ENCODE data around the gene GNG2. TPM values are rescaled to one million over a fixed set of nuclear protein-coding genes. Genes with fewer than 3 reads are reported as not detected.

The GNG2 gene
- total RNA-seq, result 1 to 10 TPM; 3.6 to 8.1 (median 7.2) TPM

DNA sequence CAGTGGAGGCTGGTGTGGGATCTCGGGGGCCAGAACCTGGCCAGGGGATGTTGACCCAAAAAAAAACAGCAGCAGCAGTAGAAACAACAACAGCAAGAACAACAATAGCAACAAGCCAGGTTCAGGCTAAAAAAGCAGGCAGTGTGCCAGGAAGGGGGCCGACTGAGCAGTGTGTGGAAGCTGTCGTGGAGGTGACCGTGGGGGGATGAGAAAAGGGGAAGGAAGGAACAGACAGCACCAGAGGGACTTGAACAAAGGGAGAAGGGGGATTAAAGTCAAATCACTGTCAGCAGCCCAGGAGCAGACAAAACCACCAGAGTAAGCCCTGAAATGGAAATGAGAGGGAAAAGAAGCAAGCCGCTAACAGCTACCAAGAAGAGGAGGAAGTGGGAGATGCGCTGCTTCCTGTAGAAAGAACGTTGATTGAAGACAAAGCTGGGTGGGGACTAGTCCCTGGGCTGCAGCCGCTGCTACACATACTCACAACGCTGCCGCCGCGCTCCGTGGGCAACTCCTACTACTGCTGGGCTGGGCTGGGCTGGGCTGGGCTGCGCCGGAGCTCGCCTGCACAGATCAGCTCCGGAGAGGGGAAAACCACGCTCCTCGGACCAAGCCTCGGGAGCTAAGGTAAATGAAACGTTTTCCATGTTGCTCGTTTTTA lies at the start of gene GNG2:
Gene GNG2 (plus strand): TSS at position 449 of the 661 bp plus-strand sequence. CDS start 90,067 bp downstream, outside the sequence.
- Histone ChIP-seq H3K4me3 (peak within 1 kb of the TSS; percentile 47), H3K27me3 (no peaks in the 10 kb centered on the region), H3K9me3 (no peaks in the 10 kb centered on the region), H3K36me3 (no peaks in the 10 kb centered on the region), H3K4me1 (peaks cover 25% of the 10 kb centered on the region), H3K27ac (peak within 1 kb of the TSS; percentile 67)
- WGBS, result 6% methylated on average over 22 of the region's 22 CpGs
- DNase-seq (ENCODE audit: low spot score in 2 of 2), result peak; percentile 85 to 92
- TF ChIP-seq POLR2A (IDR thresholded peaks at IDR 0.05), result peak in 1 of 2 donors; percentile 70
- TF ChIP-seq POLR2AphosphoS5 (IDR thresholded peaks at IDR 0.05), result no peak
- TF ChIP-seq EP300 (IDR thresholded peaks at IDR 0.05), result no peak
- TF ChIP-seq, protein P1, sequence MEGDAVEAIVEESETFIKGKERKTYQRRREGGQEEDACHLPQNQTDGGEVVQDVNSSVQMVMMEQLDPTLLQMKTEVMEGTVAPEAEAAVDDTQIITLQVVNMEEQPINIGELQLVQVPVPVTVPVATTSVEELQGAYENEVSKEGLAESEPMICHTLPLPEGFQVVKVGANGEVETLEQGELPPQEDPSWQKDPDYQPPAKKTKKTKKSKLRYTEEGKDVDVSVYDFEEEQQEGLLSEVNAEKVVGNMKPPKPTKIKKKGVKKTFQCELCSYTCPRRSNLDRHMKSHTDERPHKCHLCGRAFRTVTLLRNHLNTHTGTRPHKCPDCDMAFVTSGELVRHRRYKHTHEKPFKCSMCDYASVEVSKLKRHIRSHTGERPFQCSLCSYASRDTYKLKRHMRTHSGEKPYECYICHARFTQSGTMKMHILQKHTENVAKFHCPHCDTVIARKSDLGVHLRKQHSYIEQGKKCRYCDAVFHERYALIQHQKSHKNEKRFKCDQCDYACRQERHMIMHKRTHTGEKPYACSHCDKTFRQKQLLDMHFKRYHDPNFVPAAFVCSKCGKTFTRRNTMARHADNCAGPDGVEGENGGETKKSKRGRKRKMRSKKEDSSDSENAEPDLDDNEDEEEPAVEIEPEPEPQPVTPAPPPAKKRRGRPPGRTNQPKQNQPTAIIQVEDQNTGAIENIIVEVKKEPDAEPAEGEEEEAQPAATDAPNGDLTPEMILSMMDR (IDR thresholded peaks at IDR 0.05), result no peak

DNA sequence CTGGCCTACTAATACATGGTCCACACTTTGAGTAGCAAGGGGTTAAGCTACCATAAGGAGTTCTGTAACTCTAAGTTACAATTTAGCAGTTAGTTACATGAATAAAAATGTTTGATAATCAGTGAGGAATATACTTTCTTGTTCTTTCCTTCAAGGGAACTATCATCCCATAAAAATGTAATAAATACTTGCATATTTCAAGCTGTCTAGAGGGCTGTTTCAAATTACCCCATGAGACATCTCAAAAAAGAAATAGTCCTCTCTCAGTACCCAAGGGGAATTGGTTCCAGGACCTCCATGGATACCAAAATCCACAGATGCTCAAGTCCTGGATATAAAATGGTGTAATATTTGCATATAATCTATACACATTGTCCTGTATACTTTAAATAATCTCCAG lies 48.7 kb upstream of the GNG2 start:
- DNase-seq (ENCODE audit: low spot score in 2 of 2), result no peak
- Histone ChIP-seq H3K9me3 (no peaks in the 10 kb centered on the region), H3K27me3 (no peaks in the 10 kb centered on the region), H3K36me3 (no peaks in the 10 kb centered on the region), H3K4me1 (peaks cover 6% of the 10 kb centered on the region), H3K4me3 (no peak overlapping the region), H3K27ac (no peak overlapping the region)
- TF ChIP-seq, protein P1 (IDR thresholded peaks at IDR 0.05), result no peak
- no peak for TF ChIP-seq POLR2AphosphoS5 (IDR thresholded peaks at IDR 0.05)
- TF ChIP-seq EP300 (IDR thresholded peaks at IDR 0.05), result no peak
- no peak for TF ChIP-seq POLR2A (IDR thresholded peaks at IDR 0.05)

DNA sequence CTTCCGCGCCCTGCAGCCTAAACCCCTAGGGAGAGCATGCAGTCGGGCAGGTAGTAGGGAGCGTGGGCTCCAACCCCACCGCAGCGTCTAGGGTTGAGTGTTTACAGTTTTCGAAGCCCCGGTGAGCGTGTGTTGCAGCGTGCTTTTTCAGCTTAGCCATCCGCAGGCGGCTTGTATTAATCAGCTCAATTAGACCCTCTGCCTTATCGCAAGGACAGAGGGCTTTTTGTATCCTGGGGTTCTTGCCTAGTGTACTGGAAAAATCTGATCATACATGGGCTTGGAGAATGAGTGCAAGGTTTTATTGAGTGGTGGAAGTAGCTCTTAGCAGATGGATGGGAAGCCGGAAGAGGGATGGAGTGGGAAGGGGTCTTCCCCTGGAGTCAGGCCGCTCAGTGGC lies 44.4 kb upstream of the GNG2 start:
- no peak for DNase-seq (ENCODE audit: low spot score in 2 of 2)
- Histone ChIP-seq H3K9me3 (no peaks in the 10 kb centered on the region), H3K27ac (no peak overlapping the region), H3K36me3 (no peaks in the 10 kb centered on the region), H3K4me1 (no peaks in the 10 kb centered on the region), H3K4me3 (no peak overlapping the region), H3K27me3 (no peaks in the 10 kb centered on the region)
- 74% methylated on average over 13 of the region's 15 CpGs for WGBS
- TF ChIP-seq, protein P1 (IDR thresholded peaks at IDR 0.05), result no peak
- TF ChIP-seq EP300 (IDR thresholded peaks at IDR 0.05) (no peak), POLR2AphosphoS5 (IDR thresholded peaks at IDR 0.05) (no peak), POLR2A (IDR thresholded peaks at IDR 0.05) (no peak)

DNA sequence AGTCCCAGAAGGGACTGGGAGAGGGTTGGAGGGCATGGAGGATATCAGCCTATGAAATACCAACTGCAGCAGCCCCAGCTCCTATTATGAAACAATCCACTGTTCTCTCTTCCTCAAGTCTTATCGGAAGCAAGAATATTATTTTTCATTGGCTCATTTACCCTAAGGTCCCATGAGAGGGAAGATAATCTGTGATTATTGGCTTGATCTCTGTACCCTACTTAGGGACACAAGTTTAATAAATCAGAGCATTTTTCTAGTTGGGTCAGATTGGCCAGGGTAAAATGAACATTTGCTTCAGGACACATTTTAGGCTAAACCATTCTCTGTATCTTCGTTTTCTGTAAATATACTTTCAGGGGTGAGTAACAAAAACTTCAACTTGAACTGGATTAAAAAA lies 43.1 kb upstream of the GNG2 start:
- Histone ChIP-seq H3K36me3 (no peaks in the 10 kb centered on the region), H3K4me3 (no peak overlapping the region), H3K27ac (no peak overlapping the region), H3K4me1 (no peaks in the 10 kb centered on the region), H3K9me3 (no peaks in the 10 kb centered on the region), H3K27me3 (no peaks in the 10 kb centered on the region)
- TF ChIP-seq EP300 (IDR thresholded peaks at IDR 0.05), result no peak
- TF ChIP-seq, protein P1 (IDR thresholded peaks at IDR 0.05), result no peak
- WGBS, result 87% methylated on average over 2 of the region's 2 CpGs
- DNase-seq (ENCODE audit: low spot score in 2 of 2), result no peak

DNA sequence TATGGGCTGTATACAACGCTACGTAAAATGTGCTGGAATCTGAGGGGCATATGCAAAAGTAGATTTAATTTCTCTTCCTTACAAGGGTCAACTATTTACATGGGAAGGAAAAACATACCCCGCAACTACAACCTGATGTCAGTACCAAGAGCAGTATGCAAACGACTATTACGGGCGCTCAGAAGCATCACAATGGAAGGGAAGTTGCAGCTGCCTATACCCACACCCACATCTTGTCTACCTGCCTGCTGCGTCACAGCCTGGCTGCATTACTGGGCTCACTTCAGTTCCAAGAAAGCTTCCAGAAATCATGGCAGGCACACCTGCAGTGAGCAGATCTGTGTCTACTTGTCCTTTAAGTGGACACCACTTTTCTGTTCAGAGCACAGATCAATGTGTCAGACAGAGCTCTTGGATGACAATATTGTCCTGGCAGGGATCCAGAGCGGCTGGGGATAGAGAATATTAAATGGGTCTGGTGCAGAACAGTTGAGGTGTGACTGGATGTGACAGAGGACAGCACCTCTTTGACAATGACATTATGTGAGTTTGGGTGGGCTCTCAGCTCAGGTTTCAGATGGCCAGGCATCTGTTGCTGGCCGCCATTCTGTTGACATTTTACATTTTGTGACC lies 41.5 kb upstream of the GNG2 start:
- Histone ChIP-seq H3K27ac (no peak overlapping the region), H3K4me3 (no peak overlapping the region), H3K36me3 (no peaks in the 10 kb centered on the region), H3K27me3 (no peaks in the 10 kb centered on the region), H3K9me3 (no peaks in the 10 kb centered on the region), H3K4me1 (no peaks in the 10 kb centered on the region)
- 76% methylated on average over 9 of the region's 9 CpGs for WGBS
- no peak for DNase-seq (ENCODE audit: low spot score in 2 of 2)
- no peak for TF ChIP-seq EP300 (IDR thresholded peaks at IDR 0.05)

All from suprapubic skin (tissue), 4 donors.